ENCODE data around the gene MGAT1.

MGAT1 gene

GRCh38 chr5:180804129-180804618, 1.6 kb upstream of the MGAT1 start:
- no peak for DNase-seq (ENCODE audit: low read depth, low spot score)
- no CpG with 5 or more reads among the region's 22 CpGs for WGBS (ENCODE audit: insufficient coverage, insufficient read length)
- Histone ChIP-seq H3K4me3 (ENCODE audit: low read length) (no peak overlapping the region), H3K9me3 (ENCODE audit: control insufficient read depth, insufficient read depth, low read length) (no peaks in the 10 kb centered on the region), H3K36me3 (ENCODE audit: control insufficient read depth, insufficient read depth, low read length) (no peaks in the 10 kb centered on the region), H3K4me1 (ENCODE audit: control insufficient read depth, insufficient read depth, low read length) (peaks cover 8% of the 10 kb centered on the region), H3K27ac (ENCODE audit: low read length) (no peak overlapping the region), H3K27me3 (ENCODE audit: control insufficient read depth, insufficient read depth, low read length) (no peaks in the 10 kb centered on the region)

DNA sequence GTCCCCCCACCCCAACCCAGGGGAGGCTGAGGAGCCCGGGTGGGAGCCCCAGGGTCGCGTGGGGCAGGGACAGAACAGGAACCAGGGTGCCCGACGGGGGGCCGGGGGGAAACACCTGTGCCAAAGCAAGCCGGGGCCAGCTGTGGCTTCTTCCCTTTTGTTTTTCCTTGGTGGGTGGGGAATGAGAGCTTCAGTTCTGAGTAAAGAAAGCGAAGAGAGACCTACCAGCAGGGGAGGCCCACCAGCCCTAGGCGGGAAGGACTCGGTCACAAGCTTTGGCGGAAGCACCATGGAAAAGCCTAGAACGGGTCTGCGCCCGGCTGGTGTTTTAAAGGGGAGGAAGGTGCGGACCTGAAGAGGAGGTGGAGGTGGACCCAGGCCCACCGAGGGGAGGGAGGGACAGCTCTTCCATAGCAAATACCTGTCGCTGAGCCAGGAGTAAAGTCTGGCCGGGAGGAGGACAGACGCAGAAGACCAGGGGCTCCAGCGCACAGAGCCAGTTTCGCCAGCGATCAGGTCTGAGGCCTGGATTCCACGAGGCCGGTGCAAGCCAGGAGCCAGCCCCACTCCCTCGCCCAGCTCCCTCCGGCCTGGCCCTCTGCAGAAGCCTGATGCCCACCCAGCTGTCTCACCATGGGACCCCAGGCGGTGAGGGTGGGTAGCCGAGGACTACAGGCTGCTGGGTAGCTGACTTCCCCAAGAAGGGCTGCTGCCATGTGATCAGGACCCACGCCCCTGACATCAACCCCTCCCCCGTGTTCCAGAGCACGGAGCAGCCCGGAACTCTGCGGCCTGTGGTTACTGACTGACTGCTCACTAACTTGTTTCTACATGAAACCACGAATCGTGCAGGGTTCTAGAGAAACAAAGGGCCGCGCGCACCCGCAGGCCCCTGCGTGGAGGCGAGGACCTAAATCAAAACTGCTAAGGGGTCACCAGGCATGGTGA, 849 bp upstream of the MGAT1 start:
- peaks cover 8% of the 10 kb centered on the region for H3K4me1 ChIP-seq (ENCODE audit: control insufficient read depth, insufficient read depth, low read length)
- peak overlapping the region; percentile 40; the same call in 1 of the 2 replicates for H3K4me3 ChIP-seq (ENCODE audit: low read length)
- no peak for DNase-seq (ENCODE audit: low read depth, low spot score)
- no CpG with 5 or more reads among the region's 41 CpGs for WGBS (ENCODE audit: insufficient coverage, insufficient read length)
- no peaks in the 10 kb centered on the region for H3K9me3 ChIP-seq (ENCODE audit: control insufficient read depth, insufficient read depth, low read length)
- no peaks in the 10 kb centered on the region for H3K27me3 ChIP-seq (ENCODE audit: control insufficient read depth, insufficient read depth, low read length)
- no peaks in the 10 kb centered on the region for H3K36me3 ChIP-seq (ENCODE audit: control insufficient read depth, insufficient read depth, low read length)
- no peak overlapping the region for H3K27ac ChIP-seq (ENCODE audit: low read length)

- H3K9me3 ChIP-seq (ENCODE audit: control insufficient read depth, insufficient read depth, low read length), result no peaks in the 10 kb centered on the region
- no peak for DNase-seq (ENCODE audit: low read depth, low spot score)
- peaks cover 8% of the 10 kb centered on the region for H3K4me1 ChIP-seq (ENCODE audit: control insufficient read depth, insufficient read depth, low read length)
- no peak overlapping the region for H3K27ac ChIP-seq (ENCODE audit: low read length)
- H3K4me3 ChIP-seq (ENCODE audit: low read length), result peak overlapping the region; percentile 97; the same call in 1 of the 2 replicates
- no peaks in the 10 kb centered on the region for H3K36me3 ChIP-seq (ENCODE audit: control insufficient read depth, insufficient read depth, low read length)
- WGBS (ENCODE audit: insufficient coverage, insufficient read length), result no CpG with 5 or more reads among the region's 15 CpGs
- H3K27me3 ChIP-seq (ENCODE audit: control insufficient read depth, insufficient read depth, low read length), result no peaks in the 10 kb centered on the region
Observed at GRCh38 chr5:180801596-180802324, 846 bp downstream of the MGAT1 start.

DNA sequence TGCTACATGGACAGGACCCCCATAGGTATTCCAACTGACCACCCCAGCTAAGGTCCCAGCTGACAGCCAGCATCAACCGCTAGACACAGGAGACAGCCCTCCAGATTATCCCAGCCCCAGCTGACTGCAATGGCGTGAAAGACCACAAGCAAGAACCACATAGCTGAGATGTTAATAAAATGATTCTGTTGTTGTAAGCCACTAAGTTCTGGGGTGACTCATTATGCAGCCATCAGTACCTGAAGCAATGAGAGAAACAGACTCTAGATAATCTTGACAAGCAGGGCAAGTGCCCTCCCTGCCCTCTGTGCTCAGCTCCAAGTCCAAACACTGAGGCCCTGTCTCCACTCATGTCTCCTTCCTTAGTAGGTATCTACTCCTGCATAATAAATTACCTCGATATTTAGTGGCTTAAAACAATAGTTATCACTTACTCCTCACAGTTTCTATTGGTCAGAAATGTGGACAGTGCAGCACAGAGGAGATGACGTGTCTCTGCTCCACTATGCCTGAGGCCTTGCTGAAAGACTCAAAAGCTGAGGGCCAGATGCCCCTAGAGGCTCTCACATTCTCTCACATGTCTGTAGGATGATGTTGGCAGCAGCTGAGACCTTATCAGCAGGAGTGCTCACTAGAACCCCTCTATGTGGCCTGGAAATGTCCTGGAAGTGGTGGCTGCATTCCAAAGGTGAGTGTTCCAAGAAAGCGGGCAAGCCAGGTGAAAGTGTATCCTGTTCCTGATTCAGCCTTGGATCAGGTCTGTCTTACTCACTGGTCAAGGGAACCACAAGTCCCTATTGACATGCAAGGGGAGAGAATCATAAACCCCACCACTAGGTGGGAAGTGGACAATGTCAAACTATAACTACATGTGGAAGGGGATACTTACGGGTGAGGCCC, 2.5 kb downstream of the MGAT1 start:
- no CpG with 5 or more reads among the region's 6 CpGs for WGBS (ENCODE audit: insufficient coverage, insufficient read length)

GRCh38 chr5:180799194-180799593, 3.4 kb downstream of the MGAT1 start:
- Histone ChIP-seq H3K36me3 (ENCODE audit: control insufficient read depth, insufficient read depth, low read length) (no peaks in the 10 kb centered on the region), H3K9me3 (ENCODE audit: control insufficient read depth, insufficient read depth, low read length) (no peaks in the 10 kb centered on the region), H3K27me3 (ENCODE audit: control insufficient read depth, insufficient read depth, low read length) (no peaks in the 10 kb centered on the region), H3K4me1 (ENCODE audit: control insufficient read depth, insufficient read depth, low read length) (peaks cover 8% of the 10 kb centered on the region), H3K4me3 (ENCODE audit: low read length) (no peak overlapping the region), H3K27ac (ENCODE audit: low read length) (no peak overlapping the region)
- no peak for DNase-seq (ENCODE audit: low read depth, low spot score)
- no CpG with 5 or more reads among the region's 4 CpGs for WGBS (ENCODE audit: insufficient coverage, insufficient read length)

More for the DNA sequence above, 2.5 kb downstream of the MGAT1 start:
- no peak for DNase-seq (ENCODE audit: low read depth, low spot score)
- Histone ChIP-seq H3K27me3 (ENCODE audit: control insufficient read depth, insufficient read depth, low read length) (no peaks in the 10 kb centered on the region), H3K27ac (ENCODE audit: low read length) (no peak overlapping the region), H3K9me3 (ENCODE audit: control insufficient read depth, insufficient read depth, low read length) (no peaks in the 10 kb centered on the region), H3K4me3 (ENCODE audit: low read length) (no peak overlapping the region), H3K4me1 (ENCODE audit: control insufficient read depth, insufficient read depth, low read length) (peaks cover 8% of the 10 kb centered on the region), H3K36me3 (ENCODE audit: control insufficient read depth, insufficient read depth, low read length) (no peaks in the 10 kb centered on the region)

GRCh38 chr5:180798193-180798592, 4.4 kb downstream of the MGAT1 start:
- DNase-seq (ENCODE audit: low read depth, low spot score), result no peak
- Histone ChIP-seq H3K4me1 (ENCODE audit: control insufficient read depth, insufficient read depth, low read length) (0 out of 2 replicates have a peak, but pooled peaks cover 2% of the 10 kb centered on the region), H3K36me3 (ENCODE audit: control insufficient read depth, insufficient read depth, low read length) (no peaks in the 10 kb centered on the region), H3K27me3 (ENCODE audit: control insufficient read depth, insufficient read depth, low read length) (no peaks in the 10 kb centered on the region), H3K4me3 (ENCODE audit: low read length) (no peak overlapping the region), H3K27ac (ENCODE audit: low read length) (no peak overlapping the region), H3K9me3 (ENCODE audit: control insufficient read depth, insufficient read depth, low read length) (no peaks in the 10 kb centered on the region)
- no CpG with 5 or more reads among the region's 11 CpGs for WGBS (ENCODE audit: insufficient coverage, insufficient read length)

DNA sequence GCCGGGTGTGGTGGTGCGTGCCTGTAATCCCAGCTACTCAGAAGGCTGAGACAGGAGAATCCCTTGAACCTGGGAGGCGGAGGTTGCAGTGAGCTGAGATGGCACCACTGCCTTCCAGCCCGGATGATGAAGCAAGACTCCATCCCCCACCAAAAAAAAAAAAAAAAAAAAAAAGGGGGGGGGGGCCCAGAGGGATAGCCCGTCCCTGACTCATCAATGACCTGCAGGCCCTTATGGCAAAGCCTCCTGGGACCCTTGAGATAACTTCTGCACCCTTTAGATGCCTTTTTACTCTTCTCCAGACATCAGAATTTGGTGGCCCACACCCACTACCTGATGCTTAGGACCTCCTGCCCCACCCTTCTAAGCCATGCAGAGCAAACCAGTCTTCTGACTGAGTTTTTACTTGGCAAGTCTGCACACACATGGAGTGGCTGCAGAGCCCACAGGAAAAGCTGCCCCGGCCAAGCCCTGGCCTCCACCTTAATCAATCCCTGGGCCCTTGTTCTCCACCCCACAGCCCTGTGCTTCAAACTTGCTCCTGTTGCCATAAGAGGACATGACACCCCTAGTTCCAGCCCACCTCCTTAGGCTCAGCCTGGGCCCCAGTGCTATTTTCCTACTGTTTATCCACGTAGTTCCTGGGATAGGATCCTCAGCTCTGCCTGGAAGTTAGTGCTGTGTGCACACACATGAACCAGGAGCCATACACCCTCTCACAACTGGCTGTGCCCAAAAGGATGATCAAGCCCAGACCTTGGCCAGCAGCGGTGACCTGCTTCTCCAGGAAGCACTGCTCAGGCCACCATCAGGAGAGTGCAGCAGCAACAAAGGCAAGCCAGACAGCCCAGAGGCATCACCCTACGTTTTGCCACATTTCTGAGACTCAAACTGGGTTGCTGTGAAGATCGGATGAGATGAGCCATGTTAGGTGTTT, 5.1 kb downstream of the MGAT1 start:
- no peak overlapping the region for H3K4me3 ChIP-seq (ENCODE audit: low read length)
- H3K27me3 ChIP-seq (ENCODE audit: control insufficient read depth, insufficient read depth, low read length), result no peaks in the 10 kb centered on the region
- no peaks in the 10 kb centered on the region; the same call in 1 of the 2 replicates for H3K36me3 ChIP-seq (ENCODE audit: control insufficient read depth, insufficient read depth, low read length)
- no peak overlapping the region for H3K27ac ChIP-seq (ENCODE audit: low read length)
- no peak for DNase-seq (ENCODE audit: low read depth, low spot score)
- WGBS (ENCODE audit: insufficient coverage, insufficient read length), result no CpG with 5 or more reads among the region's 10 CpGs
- H3K4me1 ChIP-seq (ENCODE audit: control insufficient read depth, insufficient read depth, low read length), result 0 out of 2 replicates have a peak, but pooled peaks cover 2% of the 10 kb centered on the region
- H3K9me3 ChIP-seq (ENCODE audit: control insufficient read depth, insufficient read depth, low read length), result no peaks in the 10 kb centered on the region

DNA sequence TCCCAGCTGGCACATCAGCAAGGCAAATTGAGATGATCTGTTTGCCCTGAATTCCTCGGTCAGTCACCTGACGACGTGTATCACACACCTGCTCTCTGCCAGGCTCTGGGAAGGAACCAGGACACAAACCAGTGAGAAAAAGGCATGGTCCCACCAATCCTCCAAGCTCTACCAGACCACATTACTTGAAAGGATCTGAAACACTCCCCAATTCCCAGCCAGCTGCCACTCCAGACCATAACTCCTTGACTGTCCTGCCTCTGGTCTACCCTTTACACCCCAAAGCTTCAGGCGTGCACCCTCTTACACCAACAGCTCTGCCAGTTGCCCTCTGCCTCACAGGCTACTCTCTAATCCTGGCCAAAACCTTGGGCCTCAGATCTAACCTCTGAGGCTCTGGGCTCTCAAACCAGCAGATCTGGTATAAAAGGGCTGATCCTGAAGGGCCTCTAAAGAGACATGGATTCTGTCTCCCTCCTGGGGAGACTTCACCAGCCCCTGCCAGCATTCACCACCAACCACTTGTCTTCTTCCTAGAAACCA, 6.8 kb downstream of the MGAT1 start:
- DNase-seq (ENCODE audit: low read depth, low spot score), result no peak
- Histone ChIP-seq H3K27ac (ENCODE audit: low read length) (no peak overlapping the region), H3K9me3 (ENCODE audit: control insufficient read depth, insufficient read depth, low read length) (no peaks in the 10 kb centered on the region), H3K4me1 (ENCODE audit: control insufficient read depth, insufficient read depth, low read length) (0 out of 2 replicates have a peak, but pooled peaks cover 2% of the 10 kb centered on the region), H3K4me3 (ENCODE audit: low read length) (no peak overlapping the region), H3K36me3 (ENCODE audit: control insufficient read depth, insufficient read depth, low read length) (peaks cover 9% of the 10 kb centered on the region), H3K27me3 (ENCODE audit: control insufficient read depth, insufficient read depth, low read length) (no peaks in the 10 kb centered on the region)
- WGBS (ENCODE audit: insufficient coverage, insufficient read length), result no CpG with 5 or more reads among the region's 4 CpGs

DNA sequence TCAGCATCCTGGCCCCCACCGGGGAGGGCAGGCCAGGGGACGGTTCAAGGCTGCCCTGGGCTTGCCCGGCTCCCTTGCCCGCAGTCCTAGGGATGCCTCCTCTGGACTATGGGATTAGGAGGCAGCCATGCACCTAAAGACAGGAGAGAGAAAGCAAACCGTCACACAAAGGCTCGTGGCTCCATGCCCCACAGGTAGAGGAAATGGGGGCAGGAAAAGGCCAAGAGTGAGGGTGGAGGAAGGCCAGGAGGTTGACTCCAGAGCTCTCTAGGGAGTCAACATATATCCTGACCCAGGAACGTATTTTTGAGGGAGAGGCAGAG, 9.7 kb downstream of the MGAT1 start:
- Histone ChIP-seq H3K36me3 (ENCODE audit: control insufficient read depth, insufficient read depth, low read length) (peaks cover 9% of the 10 kb centered on the region), H3K4me1 (ENCODE audit: control insufficient read depth, insufficient read depth, low read length) (peaks cover 4% of the 10 kb centered on the region; the same call in 1 of the 2 replicates), H3K27me3 (ENCODE audit: control insufficient read depth, insufficient read depth, low read length) (no peaks in the 10 kb centered on the region), H3K27ac (ENCODE audit: low read length) (no peak overlapping the region), H3K9me3 (ENCODE audit: control insufficient read depth, insufficient read depth, low read length) (no peaks in the 10 kb centered on the region), H3K4me3 (ENCODE audit: low read length) (no peak overlapping the region)
- no peak for DNase-seq (ENCODE audit: low read depth, low spot score)
- WGBS (ENCODE audit: insufficient coverage, insufficient read length), result no CpG with 5 or more reads among the region's 7 CpGs

All from iPS DF 6.9 (cell line).